ENCODE data around the gene SRGAP3. TPM values are rescaled to one million over a fixed set of nuclear protein-coding genes. Genes with fewer than 3 reads are reported as not detected.
A peak's percentile ranks its signal among the peaks of the same experiment; 100 is the strongest.

Gene SRGAP3
- total RNA-seq, 4 donors from 2014 or later: 13.1 to 84.9 (median 27.4) TPM

DNA sequence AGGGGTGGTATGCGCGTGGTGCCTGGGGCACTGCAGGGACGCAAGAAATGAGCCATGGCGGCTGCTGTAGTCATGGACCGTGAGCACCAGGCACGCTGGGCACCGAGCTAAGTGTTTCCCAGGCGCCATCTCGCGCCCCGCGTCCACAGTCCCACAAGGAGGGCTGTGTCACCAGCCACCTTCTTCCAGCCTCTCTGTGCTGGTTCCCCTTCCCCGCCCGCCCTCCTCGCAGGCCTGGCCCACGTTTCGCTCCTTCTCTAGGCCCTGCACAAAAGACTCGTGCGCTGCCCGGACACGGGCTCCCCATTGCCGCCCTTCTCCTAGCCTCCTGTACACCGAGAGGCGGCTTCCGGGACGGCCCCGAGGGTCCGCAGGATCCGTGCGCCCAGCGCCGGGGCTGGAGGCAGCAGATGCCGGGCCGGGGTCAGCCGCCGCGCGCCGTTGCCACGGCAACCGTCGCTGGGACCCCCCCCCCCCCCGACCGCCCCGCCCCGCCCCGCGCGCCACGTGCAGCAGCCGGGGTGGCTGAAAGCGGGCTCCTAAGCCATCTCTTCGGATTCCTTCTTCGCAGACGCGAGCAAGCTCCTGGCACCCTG lies 113.4 kb downstream of the SRGAP3 start:
- TF ChIP-seq EP300 (IDR thresholded peaks at IDR 0.05) (no peak), POLR2A (IDR thresholded peaks at IDR 0.05) (no peak)
- Histone ChIP-seq H3K27ac (no peak overlapping the region), H3K27me3 (no peaks in the 10 kb centered on the region), H3K9me3 (no peaks in the 10 kb centered on the region), H3K4me1 (peaks cover 24% of the 10 kb centered on the region), H3K4me3 (peak overlapping the region; percentile 46), H3K36me3 (no peaks in the 10 kb centered on the region)
- 61% methylated on average over 24 of the region's 56 CpGs for WGBS
- DNase-seq (ENCODE audit: low spot score in 2 of 2): no peak

GRCh38 chr3:9135526-9135925 lies 113.9 kb downstream of the SRGAP3 start:
- no peak for TF ChIP-seq EP300 (IDR thresholded peaks at IDR 0.05)
- no peak for TF ChIP-seq POLR2A (IDR thresholded peaks at IDR 0.05)
- no peak for TF ChIP-seq POLR2AphosphoS5 (IDR thresholded peaks at IDR 0.05)
- TF ChIP-seq, protein P1, sequence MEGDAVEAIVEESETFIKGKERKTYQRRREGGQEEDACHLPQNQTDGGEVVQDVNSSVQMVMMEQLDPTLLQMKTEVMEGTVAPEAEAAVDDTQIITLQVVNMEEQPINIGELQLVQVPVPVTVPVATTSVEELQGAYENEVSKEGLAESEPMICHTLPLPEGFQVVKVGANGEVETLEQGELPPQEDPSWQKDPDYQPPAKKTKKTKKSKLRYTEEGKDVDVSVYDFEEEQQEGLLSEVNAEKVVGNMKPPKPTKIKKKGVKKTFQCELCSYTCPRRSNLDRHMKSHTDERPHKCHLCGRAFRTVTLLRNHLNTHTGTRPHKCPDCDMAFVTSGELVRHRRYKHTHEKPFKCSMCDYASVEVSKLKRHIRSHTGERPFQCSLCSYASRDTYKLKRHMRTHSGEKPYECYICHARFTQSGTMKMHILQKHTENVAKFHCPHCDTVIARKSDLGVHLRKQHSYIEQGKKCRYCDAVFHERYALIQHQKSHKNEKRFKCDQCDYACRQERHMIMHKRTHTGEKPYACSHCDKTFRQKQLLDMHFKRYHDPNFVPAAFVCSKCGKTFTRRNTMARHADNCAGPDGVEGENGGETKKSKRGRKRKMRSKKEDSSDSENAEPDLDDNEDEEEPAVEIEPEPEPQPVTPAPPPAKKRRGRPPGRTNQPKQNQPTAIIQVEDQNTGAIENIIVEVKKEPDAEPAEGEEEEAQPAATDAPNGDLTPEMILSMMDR (IDR thresholded peaks at IDR 0.05): no peak
- H3K27ac ChIP-seq: no peak overlapping the region
- no peak overlapping the region for H3K4me3 ChIP-seq
- peaks cover 27% of the 10 kb centered on the region for H3K4me1 ChIP-seq
- WGBS: 93% methylated on average over 6 of the region's 6 CpGs
- H3K36me3 ChIP-seq: no peaks in the 10 kb centered on the region
- H3K9me3 ChIP-seq: no peaks in the 10 kb centered on the region
- DNase-seq (ENCODE audit: low spot score in 2 of 2): no peak
- H3K27me3 ChIP-seq: no peaks in the 10 kb centered on the region

DNA sequence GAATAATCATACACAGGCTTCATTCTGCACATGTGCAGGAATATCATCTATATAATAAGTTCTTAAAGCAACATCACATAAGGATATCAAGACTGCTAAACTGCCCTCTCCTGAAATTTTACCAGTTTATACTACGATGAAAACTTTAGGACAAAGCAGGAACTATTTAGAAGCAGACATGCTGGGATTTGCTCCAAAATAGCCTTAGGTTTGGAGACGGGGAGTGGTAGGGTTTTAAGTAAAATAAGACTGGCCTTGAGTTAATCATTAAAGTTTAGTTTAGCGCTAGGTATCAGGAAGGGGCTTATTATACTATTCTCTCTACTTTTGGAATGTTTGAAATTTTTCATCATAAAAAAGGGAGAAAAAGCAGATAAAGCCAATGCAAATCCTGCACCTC lies 115.8 kb downstream of the SRGAP3 start:
- WGBS: 52% methylated on average over 3 of the region's 3 CpGs
- Histone ChIP-seq H3K27ac (no peak overlapping the region), H3K4me3 (no peak overlapping the region), H3K27me3 (no peaks in the 10 kb centered on the region), H3K36me3 (no peaks in the 10 kb centered on the region), H3K9me3 (no peaks in the 10 kb centered on the region), H3K4me1 (peaks cover 28% of the 10 kb centered on the region)
- DNase-seq (ENCODE audit: low spot score in 2 of 2): no peak
- TF ChIP-seq, protein P1 (IDR thresholded peaks at IDR 0.05): no peak
- no peak for TF ChIP-seq EP300 (IDR thresholded peaks at IDR 0.05)
- TF ChIP-seq POLR2A (IDR thresholded peaks at IDR 0.05): no peak
- no peak for TF ChIP-seq POLR2AphosphoS5 (IDR thresholded peaks at IDR 0.05)

- H3K9me3 ChIP-seq: no peaks in the 10 kb centered on the region
- WGBS: 21% methylated on average over 8 of the region's 8 CpGs
- no peaks in the 10 kb centered on the region for H3K27me3 ChIP-seq
- H3K4me1 ChIP-seq: peaks cover 11% of the 10 kb centered on the region
- TF ChIP-seq EP300 (IDR thresholded peaks at IDR 0.05) (no peak), POLR2AphosphoS5 (IDR thresholded peaks at IDR 0.05) (no peak), POLR2A (IDR thresholded peaks at IDR 0.05) (no peak)
- TF ChIP-seq, protein P1 (IDR thresholded peaks at IDR 0.05): no peak
- DNase-seq (ENCODE audit: low spot score in 2 of 2): peak in 1 of 2 donors; percentile 40
- no peak overlapping the region for H3K27ac ChIP-seq
- H3K36me3 ChIP-seq: no peaks in the 10 kb centered on the region
- no peak overlapping the region for H3K4me3 ChIP-seq
These were observed 118.8 kb downstream of the SRGAP3 start for GRCh38 chr3:9130345-9131305.

DNA sequence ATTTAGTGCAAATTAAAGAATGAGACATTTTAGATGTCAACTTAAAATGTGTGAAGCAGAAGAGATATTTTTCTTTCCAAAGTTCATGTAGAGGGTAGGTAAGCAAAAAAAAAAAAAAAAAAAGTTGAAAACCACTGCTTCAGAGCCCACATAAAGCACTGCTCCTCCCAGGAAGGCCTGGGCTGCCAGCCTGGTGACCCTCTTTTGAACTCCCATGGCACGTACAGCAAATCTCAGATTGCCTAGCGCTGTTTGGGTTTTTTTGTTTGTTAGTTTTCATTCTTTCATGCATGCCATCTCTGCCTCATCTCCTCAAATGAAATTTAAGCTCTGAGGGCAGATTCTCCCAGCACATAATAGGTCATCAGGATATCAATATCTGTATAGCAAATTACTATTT lies 120.1 kb downstream of the SRGAP3 start:
- no peaks in the 10 kb centered on the region for H3K9me3 ChIP-seq
- TF ChIP-seq POLR2A (IDR thresholded peaks at IDR 0.05) (no peak), EP300 (IDR thresholded peaks at IDR 0.05) (no peak), POLR2AphosphoS5 (IDR thresholded peaks at IDR 0.05) (no peak)
- TF ChIP-seq, protein P1 (IDR thresholded peaks at IDR 0.05): no peak
- DNase-seq (ENCODE audit: low spot score in 2 of 2): no peak
- H3K27me3 ChIP-seq: no peaks in the 10 kb centered on the region
- no peaks in the 10 kb centered on the region for H3K36me3 ChIP-seq
- H3K4me1 ChIP-seq: peaks cover 11% of the 10 kb centered on the region
- WGBS: 77% methylated on average over 2 of the region's 2 CpGs
- H3K27ac ChIP-seq: no peak overlapping the region
- H3K4me3 ChIP-seq: no peak overlapping the region
